Neural cell (in vitro differentiated cells): ENCODE measurements around the gene AIP.
A peak's percentile ranks its signal among the peaks of the same experiment; 100 is the strongest.

Source experiments
- EP300 ChIP-seq: fragments of 450-650 bp; conservative IDR thresholded peaks from 2 replicates; pipeline ENCODE4 v1.6.1; 2014; ENCODE audit warnings: antibody characterized with exemption, mild to moderate bottlenecking, moderate library complexity; ENCODE audit not compliant: poor library complexity, severe bottlenecking
- EZH2 ChIP-seq: fragments of 200-600, 300-800 bp; shearing (Covaris generic), sonication (generic); IDR thresholded peaks from 2 replicates; pipeline ENCODE4 v1.6.1; 2014; ENCODE audit warnings: antibody characterized with exemption, low read length, borderline replicate concordance, mild to moderate bottlenecking; ENCODE audit not compliant: insufficient read depth, poor library complexity, severe bottlenecking
- TAF1 ChIP-seq: IDR thresholded peaks from 2 replicates; pipeline ENCODE4 v1.6.1; 2012; ENCODE audit warnings: low read depth
- TF ChIP-seq, protein P1 (sequence below): fragments of 450-650 bp; IDR thresholded peaks from 2 replicates; pipeline ENCODE4 v1.5.1; 2014; ENCODE audit warnings: antibody characterized with exemption, mild to moderate bottlenecking, moderate library complexity; ENCODE audit not compliant: poor library complexity, severe bottlenecking

- no peak for TF ChIP-seq EZH2
- TF ChIP-seq EP300: no peak
- TF ChIP-seq TAF1: no peak
- TF ChIP-seq, protein P1, sequence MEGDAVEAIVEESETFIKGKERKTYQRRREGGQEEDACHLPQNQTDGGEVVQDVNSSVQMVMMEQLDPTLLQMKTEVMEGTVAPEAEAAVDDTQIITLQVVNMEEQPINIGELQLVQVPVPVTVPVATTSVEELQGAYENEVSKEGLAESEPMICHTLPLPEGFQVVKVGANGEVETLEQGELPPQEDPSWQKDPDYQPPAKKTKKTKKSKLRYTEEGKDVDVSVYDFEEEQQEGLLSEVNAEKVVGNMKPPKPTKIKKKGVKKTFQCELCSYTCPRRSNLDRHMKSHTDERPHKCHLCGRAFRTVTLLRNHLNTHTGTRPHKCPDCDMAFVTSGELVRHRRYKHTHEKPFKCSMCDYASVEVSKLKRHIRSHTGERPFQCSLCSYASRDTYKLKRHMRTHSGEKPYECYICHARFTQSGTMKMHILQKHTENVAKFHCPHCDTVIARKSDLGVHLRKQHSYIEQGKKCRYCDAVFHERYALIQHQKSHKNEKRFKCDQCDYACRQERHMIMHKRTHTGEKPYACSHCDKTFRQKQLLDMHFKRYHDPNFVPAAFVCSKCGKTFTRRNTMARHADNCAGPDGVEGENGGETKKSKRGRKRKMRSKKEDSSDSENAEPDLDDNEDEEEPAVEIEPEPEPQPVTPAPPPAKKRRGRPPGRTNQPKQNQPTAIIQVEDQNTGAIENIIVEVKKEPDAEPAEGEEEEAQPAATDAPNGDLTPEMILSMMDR: peak; percentile 90
These were observed 23.0 kb downstream of the AIP start for GRCh38 chr11:67505605-67506396.
